NCI-H524 (cell line): ENCODE data around the gene CRYBG1.
"Not testable (repeated sequence)": the region's sequence is repeated elsewhere in the genome, so short reads cannot be mapped to it uniquely, and the experiment has no call there.

Source experiments
- DNase-seq, 2 experiments: peaks; one replicate each; lab custom pipeline; 2025; lab: John Stamatoyannopoulos, UW

Gene CRYBG1

DNA sequence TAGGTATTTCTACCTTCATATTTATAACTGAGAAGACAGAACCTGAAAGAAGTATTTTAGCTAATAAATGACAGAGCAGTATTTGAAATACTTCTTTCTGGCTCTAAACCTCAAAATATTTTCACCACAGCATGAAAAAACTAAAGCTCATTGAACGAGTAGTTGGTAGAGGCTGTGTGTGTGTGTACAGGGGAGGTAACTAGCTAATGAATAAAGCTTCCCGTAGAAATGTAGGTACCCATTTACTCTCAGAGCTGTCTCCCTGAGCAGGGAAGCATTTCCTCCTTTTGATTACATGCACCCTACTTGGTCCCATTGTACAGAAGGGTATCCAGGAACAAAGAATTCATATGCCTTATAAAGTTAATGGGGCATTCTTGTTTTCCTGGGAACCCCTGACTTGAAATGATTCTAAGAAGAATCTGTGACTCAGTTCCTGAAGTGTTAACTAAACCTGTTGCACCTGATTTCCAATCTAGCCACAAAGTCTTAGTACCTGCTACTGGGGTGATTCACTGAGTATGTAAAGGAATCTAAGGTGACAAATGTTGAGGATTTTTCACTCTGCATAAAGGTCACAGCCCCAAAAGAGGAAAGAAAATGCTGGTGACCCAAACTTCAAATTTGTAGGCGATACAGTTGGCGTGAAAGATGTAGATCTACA lies 12.5 kb downstream of the CRYBG1 start:
- no peak for DNase-seq

DNA sequence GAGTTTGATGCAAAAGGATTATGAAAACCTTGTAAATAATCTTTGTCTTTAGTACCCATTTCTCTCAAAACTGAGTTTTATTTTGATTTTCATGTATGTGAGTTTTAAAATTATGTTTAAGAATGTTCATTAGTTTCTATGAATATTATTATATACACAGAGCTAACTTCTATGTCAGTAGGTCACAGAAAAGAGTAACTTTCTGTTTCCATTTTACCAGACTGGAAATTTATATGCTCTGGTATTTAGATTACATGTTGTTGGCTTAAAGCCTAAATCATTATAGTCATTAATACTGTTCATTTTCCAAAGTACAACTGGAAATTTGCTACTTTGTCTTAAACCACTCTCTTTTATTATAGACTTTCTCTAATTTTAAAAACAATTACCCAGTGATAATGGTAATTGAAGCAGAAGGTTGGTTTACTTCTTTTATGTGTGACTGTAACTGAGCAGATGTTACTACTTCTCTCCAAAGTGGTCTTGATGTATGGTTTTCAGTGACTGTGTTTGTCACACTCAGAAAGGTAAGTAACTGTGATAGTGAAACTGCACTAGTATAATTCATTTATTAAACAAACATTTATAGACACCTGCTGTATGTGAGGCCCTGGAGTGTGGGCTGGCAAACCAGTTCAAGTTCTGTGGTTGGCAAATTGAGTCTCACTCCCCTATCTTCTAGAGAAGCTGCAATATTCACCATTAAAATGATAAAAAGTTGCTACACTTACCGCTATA lies 13.2 kb downstream of the CRYBG1 start:
- DNase-seq: no peak

GRCh38 chr6:106377061-106377540 lies 16.6 kb downstream of the CRYBG1 start:
- no peak for DNase-seq

GRCh38 chr6:106379951-106380350 lies 19.4 kb downstream of the CRYBG1 start:
- no peak for DNase-seq

DNA sequence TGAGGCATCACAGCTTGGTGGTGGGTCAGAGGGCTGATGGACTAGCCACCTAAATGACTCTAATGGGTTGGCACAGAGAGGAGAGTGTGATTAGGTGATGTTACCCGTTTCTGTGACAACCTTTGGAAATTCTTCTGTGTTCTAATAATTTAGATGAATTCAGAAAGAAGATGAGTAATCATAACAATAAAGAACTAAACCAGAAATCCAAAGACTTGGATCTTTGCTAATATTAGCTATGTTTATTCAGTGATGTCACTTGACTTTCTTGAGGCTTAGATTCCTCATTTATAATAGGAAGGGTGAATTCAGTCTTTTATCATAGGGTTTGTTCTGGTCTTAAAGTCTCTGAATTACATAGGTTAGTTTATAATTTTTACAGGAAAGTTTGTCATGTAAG lies 19.9 kb downstream of the CRYBG1 start:
- no peak for DNase-seq

DNA sequence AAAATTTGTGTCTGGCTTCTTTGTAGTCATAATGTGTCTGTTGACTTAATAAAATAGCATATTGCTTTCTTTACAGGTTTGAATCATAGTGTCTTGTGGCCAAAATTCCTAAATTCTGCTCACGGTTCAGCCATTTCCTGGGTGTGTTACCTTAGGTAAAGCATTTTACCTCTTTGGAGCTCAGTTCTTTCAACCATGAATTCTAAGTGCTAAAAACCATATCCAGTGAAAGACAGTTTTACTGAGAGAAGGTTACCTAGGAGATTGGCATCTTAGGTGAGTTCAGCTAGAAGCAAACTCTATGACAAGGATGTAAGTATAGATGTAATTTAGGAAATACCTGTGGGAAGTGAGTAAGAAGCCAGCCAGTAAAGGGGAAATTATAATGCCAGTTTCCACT lies 20.7 kb downstream of the CRYBG1 start:
- DNase-seq: no peak

DNA sequence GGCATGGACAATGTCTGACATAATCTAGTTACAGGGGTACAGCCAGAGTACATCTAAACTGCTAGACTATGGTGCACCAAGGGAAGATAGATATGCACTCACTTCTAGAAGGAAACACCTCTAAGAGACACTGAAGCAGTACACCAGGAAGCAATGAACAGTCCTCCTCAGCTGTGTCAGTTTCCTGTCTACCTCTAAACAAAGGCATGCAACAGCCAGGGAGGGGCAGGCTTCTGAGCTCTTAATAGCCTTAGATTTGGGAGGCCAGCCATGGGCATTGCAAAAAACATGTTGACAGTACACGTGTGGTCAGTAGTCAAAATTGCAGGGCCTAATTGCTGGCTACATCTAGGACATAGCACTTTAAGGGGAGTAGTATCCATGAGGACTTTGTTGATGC lies 21.4 kb downstream of the CRYBG1 start:
- no peak for DNase-seq

DNA sequence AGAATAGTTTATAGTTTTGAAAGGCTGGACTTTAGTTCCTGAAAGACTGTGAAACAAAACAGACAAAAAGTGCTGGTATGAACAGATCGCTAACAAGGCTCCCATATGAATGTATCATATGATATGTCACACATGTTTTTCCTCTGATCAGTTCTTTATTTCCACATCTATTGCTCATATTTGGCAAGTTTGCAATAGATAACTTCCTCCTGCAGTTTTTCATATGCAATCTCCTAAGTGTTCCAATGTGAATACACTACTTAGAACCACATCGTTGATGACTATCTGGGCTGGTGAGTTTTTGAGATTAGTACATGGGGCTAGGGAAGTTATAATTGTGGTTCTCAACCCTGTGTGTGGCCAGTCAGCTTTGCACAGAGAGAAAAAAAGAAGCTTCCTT lies 23.1 kb downstream of the CRYBG1 start:
- DNase-seq: no peak

GRCh38 chr6:106385530-106385929 lies 25.0 kb downstream of the CRYBG1 start:
- no peak for DNase-seq

GRCh38 chr6:106387875-106388274 lies 27.4 kb downstream of the CRYBG1 start:
- DNase-seq: no peak

- no peak for DNase-seq
Measured at GRCh38 chr6:106390088-106390487, 29.6 kb downstream of the CRYBG1 start.

GRCh38 chr6:106396426-106397220 lies 36.1 kb downstream of the CRYBG1 start:
- DNase-seq: no peak

- DNase-seq: no peak
Measured at GRCh38 chr6:106397431-106397830, 36.9 kb downstream of the CRYBG1 start.

DNA sequence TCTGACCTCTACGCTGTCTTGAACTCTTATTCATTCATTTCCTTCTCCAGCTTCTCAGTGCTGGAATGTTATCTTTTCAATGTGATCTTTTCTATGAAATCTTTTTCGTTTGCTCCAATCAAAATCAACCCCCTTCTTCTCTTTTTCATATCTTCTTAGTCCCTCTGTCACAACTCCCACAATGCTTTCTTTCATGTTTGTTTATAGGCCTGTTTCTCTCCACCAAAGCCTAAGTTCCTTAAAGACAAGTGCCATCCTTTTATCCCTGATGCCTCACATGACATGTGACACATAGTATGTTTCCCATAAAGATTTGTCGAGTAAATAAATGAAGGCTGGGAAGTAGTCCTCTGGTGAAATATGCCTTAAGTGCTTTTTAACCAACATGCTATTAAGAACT lies 38.1 kb downstream of the CRYBG1 start:
- DNase-seq: no peak

DNA sequence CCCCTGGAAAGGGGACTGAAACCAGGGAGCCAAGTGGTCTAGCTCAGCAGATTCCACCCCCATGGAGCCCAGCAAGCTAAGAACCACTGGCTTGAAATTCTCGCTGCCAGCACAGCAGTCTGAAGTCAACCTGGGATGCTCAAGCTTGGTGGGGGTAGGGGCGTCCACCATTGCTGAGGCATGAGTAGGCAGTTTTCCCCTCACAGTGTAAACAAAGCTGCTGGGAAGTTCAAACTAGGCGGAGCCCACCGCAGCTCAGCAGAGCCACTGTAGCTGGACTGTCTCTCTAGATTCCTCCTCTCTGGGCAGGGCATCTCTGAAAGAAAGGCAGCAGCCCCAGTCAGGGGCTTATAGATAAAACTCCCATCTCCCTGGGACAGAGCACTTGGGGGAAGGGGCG lies 44.5 kb downstream of the CRYBG1 start:
- not testable (repeated sequence) for DNase-seq

DNA sequence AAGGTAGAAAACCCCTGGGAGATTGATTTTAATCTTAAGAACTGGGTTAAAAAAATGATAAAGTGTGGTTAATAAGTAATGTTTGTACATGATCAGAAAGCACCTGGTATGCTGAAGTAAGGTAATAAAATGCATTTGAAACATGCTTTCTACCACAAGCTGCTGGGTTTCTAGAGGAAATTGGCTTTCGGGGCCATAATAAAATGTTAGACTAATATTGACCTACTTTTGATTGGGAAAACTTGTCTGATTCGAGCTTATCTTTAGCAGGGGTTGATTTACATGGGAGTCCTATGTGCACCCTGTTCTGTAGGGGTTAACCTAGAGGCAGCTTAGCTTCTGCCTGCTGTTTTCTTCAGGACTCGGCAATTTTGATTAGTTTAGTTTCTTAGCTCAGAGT lies 50.5 kb downstream of the CRYBG1 start:
- DNase-seq: no peak

GRCh38 chr6:106411643-106412200 lies 51.2 kb downstream of the CRYBG1 start:
- DNase-seq: peak in 1 of 2 experiments; percentile 3

GRCh38 chr6:106413016-106413415 lies 52.5 kb downstream of the CRYBG1 start:
- DNase-seq: no peak

GRCh38 chr6:106413722-106414121 lies 53.2 kb downstream of the CRYBG1 start:
- no peak for DNase-seq

- no peak for DNase-seq
Measured at GRCh38 chr6:106415921-106416320, 55.4 kb downstream of the CRYBG1 start.

- peak in 1 of 2 experiments; percentile 21 for DNase-seq
Measured at GRCh38 chr6:106417572-106418147, 57.1 kb downstream of the CRYBG1 start.
